ENCODE data around the gene LRRC8B.

- TF ChIP-seq CTCF (IDR thresholded peaks at IDR 0.05; ENCODE audit: insufficient read depth, low read length, poor library complexity, severe bottlenecking) (no peak), EZH2phosphoT487 (conservative IDR thresholded peaks at IDR 0.05; ENCODE audit: low read length) (no peak)
These were observed 28.5 kb downstream of the LRRC8B start for GRCh38 chr1:89553157-89553556.

All from SU-DHL-6 (cell line).